Tibial nerve (tissue), 3 donors: ENCODE data around the gene GUCY1B1.

ENCODE experiments used
- CTCF ChIP-seq, 5 experiments: fragments of 200-600 bp in 3 of 5; fragments of 450-650 bp in 2 of 5; sonication (generic) in 3 of 5; IDR thresholded peaks; one replicate each; pipeline ENCODE4 v1.5.1; 2016 to 2019; ENCODE audit warnings: antibody characterized with exemption in 5 of 5, mild to moderate bottlenecking in 3 of 5, moderate library complexity in 2 of 5
- POLR2A ChIP-seq, 2 donors: fragments of 450-650 bp; IDR thresholded peaks; one replicate each; pipeline ENCODE4 v1.6.1; 2017; ENCODE audit warnings: antibody characterized with exemption in 2 of 2, mild to moderate bottlenecking in 2 of 2, moderate library complexity in 2 of 2

DNA sequence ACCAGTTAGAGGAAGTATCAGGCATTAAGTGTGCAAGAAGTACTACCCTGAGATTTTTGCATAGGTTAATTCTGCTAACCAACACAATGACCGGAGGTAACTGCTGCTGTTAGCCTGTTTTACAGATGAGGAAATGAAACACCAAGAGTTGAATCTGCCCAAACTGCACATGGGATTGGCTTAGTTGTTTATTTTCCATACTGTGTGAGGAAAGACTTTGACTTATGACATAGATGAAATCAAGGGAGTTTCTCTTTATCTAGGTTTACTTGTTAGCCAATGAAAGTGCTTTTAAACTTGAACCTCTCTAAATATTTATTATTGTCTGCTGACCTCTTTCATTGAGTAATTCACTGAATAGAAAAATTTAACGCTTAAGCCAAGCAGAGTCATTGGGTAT lies 10.3 kb downstream of the GUCY1B1 start:
- TF ChIP-seq POLR2A (IDR thresholded peaks at IDR 0.05) (no peak), CTCF (IDR thresholded peaks at IDR 0.05) (no peak)
